ENCODE measurements around the gene IFIT1.

GRCh38 chr10:89374713-89375141 is 17.7 kb upstream of the IFIT1 start:
- TF ChIP-seq CTCF (IDR thresholded peaks at IDR 0.05; ENCODE audit: low read depth, low read length, poor library complexity, severe bottlenecking) (no peak), EZH2phosphoT487 (IDR thresholded peaks at IDR 0.05; ENCODE audit: borderline replicate concordance, low read length) (no peak)

Measured in DOHH2 (cell line).